ENCODE data around the gene GRHPR.

GRHPR gene

GRCh38 chr9:37420271-37421215 lies 2.0 kb upstream of the GRHPR start:
- Histone ChIP-seq H3K27ac (ENCODE audit: low read depth, low read length) (no peak overlapping the region; the same call in 1 of the 2 replicates), H3F3A (ENCODE audit: insufficient read depth) (no peaks in the 10 kb centered on the region; the same call in 1 of the 2 replicates), H4K20me1 (ENCODE audit: low read depth, low read length) (no peaks in the 10 kb centered on the region), H3K9me3 (ENCODE audit: insufficient read depth, low read length) (no peaks in the 10 kb centered on the region), H3K79me2 (ENCODE audit: insufficient read depth, low read length) (peaks cover 37% of the 10 kb centered on the region), H2AFZ (ENCODE audit: low read depth, low read length, severe bottlenecking) (no peak overlapping the region), H3K9me2 (replicated peaks; ENCODE audit: insufficient read depth, low read length) (no peaks in the 10 kb centered on the region), H3K4me2 (ENCODE audit: low read depth, low read length, poor library complexity, severe bottlenecking) (no peak overlapping the region), H3K9ac (ENCODE audit: low read length) (no peak overlapping the region), H3K4me3 (ENCODE audit: insufficient read depth, low read length, poor library complexity, severe bottlenecking) (no peak overlapping the region), H3K36me3 (ENCODE audit: low read length) (no peaks in the 10 kb centered on the region), H3K27me3 (ENCODE audit: low read length) (no peaks in the 10 kb centered on the region)
- TF ChIP-seq EZH2phosphoT487 (conservative IDR thresholded peaks at IDR 0.05; ENCODE audit: low read length) = no peak
- TF ChIP-seq, protein P1, sequence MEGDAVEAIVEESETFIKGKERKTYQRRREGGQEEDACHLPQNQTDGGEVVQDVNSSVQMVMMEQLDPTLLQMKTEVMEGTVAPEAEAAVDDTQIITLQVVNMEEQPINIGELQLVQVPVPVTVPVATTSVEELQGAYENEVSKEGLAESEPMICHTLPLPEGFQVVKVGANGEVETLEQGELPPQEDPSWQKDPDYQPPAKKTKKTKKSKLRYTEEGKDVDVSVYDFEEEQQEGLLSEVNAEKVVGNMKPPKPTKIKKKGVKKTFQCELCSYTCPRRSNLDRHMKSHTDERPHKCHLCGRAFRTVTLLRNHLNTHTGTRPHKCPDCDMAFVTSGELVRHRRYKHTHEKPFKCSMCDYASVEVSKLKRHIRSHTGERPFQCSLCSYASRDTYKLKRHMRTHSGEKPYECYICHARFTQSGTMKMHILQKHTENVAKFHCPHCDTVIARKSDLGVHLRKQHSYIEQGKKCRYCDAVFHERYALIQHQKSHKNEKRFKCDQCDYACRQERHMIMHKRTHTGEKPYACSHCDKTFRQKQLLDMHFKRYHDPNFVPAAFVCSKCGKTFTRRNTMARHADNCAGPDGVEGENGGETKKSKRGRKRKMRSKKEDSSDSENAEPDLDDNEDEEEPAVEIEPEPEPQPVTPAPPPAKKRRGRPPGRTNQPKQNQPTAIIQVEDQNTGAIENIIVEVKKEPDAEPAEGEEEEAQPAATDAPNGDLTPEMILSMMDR (IDR thresholded peaks at IDR 0.05; ENCODE audit: insufficient read depth, low read length, poor library complexity, severe bottlenecking) = no peak

GRCh38 chr9:37421914-37422288 lies 595 bp upstream of the GRHPR start:
- Histone ChIP-seq H3K27ac (ENCODE audit: low read depth, low read length) (peak overlapping the region; percentile 52), H3K4me3 (ENCODE audit: insufficient read depth, low read length, poor library complexity, severe bottlenecking) (peak overlapping the region; percentile 79)
- no peak for TF ChIP-seq EZH2phosphoT487 (conservative IDR thresholded peaks at IDR 0.05; ENCODE audit: low read length)
- TF ChIP-seq, protein P1 (IDR thresholded peaks at IDR 0.05; ENCODE audit: insufficient read depth, low read length, poor library complexity, severe bottlenecking) = no peak

DNA sequence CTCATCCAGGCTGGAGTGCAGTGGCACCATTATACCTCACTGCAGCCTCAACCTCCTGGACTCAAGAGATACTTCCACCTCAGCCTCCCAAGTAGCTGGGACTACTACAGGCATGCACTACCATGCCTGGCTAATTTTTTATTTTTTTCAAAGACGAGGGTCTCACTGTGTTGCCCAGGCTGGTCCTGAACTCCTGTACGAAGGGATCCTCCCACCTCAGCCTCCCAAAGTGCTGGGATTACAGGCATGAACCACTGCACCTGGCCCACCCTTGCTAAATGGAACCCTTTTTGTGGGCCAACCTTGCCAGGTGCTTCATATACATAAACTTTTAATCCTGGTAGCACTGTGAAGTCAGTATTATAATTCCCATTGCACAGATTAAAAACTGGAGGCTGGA lies 1.0 kb downstream of the GRHPR start:
- H3F3A ChIP-seq (ENCODE audit: insufficient read depth) = no peaks in the 10 kb centered on the region; the same call in 1 of the 2 replicates
- H3K27me3 ChIP-seq (ENCODE audit: low read length) = no peaks in the 10 kb centered on the region
- H3K9me3 ChIP-seq (ENCODE audit: insufficient read depth, low read length) = no peaks in the 10 kb centered on the region
- peak overlapping the region; percentile 79 for H3K4me3 ChIP-seq (ENCODE audit: insufficient read depth, low read length, poor library complexity, severe bottlenecking)
- H3K36me3 ChIP-seq (ENCODE audit: low read length) = peaks cover 4% of the 10 kb centered on the region; the same call in 1 of the 2 replicates
- no peak overlapping the region for H2AFZ ChIP-seq (ENCODE audit: low read depth, low read length, severe bottlenecking)
- H4K20me1 ChIP-seq (ENCODE audit: low read depth, low read length) = no peaks in the 10 kb centered on the region
- H3K9ac ChIP-seq (ENCODE audit: low read length) = peak overlapping the region; percentile 78
- H3K4me2 ChIP-seq (ENCODE audit: low read depth, low read length, poor library complexity, severe bottlenecking) = peak overlapping the region; percentile 72
- TF ChIP-seq, protein P1 (IDR thresholded peaks at IDR 0.05; ENCODE audit: insufficient read depth, low read length, poor library complexity, severe bottlenecking) = no peak
- TF ChIP-seq EZH2phosphoT487 (conservative IDR thresholded peaks at IDR 0.05; ENCODE audit: low read length) = no peak
- no peaks in the 10 kb centered on the region for H3K9me2 ChIP-seq (replicated peaks; ENCODE audit: insufficient read depth, low read length)
- peaks cover 41% of the 10 kb centered on the region for H3K79me2 ChIP-seq (ENCODE audit: insufficient read depth, low read length)
- H3K27ac ChIP-seq (ENCODE audit: low read depth, low read length) = peak overlapping the region; percentile 52; the same call in 1 of the 2 replicates

More at GRCh38 chr9:37421914-37422288, 595 bp upstream of the GRHPR start:
- Histone ChIP-seq H3K9me3 (ENCODE audit: insufficient read depth, low read length) (no peaks in the 10 kb centered on the region), H3K4me2 (ENCODE audit: low read depth, low read length, poor library complexity, severe bottlenecking) (peak overlapping the region; percentile 72), H3K9ac (ENCODE audit: low read length) (peak overlapping the region; percentile 78), H3K9me2 (replicated peaks; ENCODE audit: insufficient read depth, low read length) (no peaks in the 10 kb centered on the region), H3K27me3 (ENCODE audit: low read length) (no peaks in the 10 kb centered on the region), H2AFZ (ENCODE audit: low read depth, low read length, severe bottlenecking) (peak overlapping the region; percentile 65), H3F3A (ENCODE audit: insufficient read depth) (no peaks in the 10 kb centered on the region; the same call in 1 of the 2 replicates), H3K79me2 (ENCODE audit: insufficient read depth, low read length) (peaks cover 41% of the 10 kb centered on the region), H4K20me1 (ENCODE audit: low read depth, low read length) (no peaks in the 10 kb centered on the region), H3K36me3 (ENCODE audit: low read length) (peaks cover 4% of the 10 kb centered on the region; the same call in 1 of the 2 replicates)
